Neuronal stem cell (in vitro differentiated cells): ENCODE measurements around the gene SUGP1.

ENCODE experiments used
- DNase-seq: peaks from one replicate; pipeline ENCODE4 v3.0.0-alpha.2; 2013; ENCODE audit warnings: low spot score
- H2AFZ ChIP-seq: one replicate; pipeline ENCODE4 v1.6.1; 2013; ENCODE audit warnings: mild to moderate bottlenecking, low read length, inconsistent platforms
- H2AK5ac ChIP-seq: 2 replicates; pipeline ENCODE4 v1.6.1; 2013; ENCODE audit warnings: low read depth, mild to moderate bottlenecking, inconsistent platforms, low read length, moderate library complexity, mixed read lengths
- H2BK120ac ChIP-seq: 2 replicates; pipeline ENCODE4 v1.6.1; 2013; ENCODE audit warnings: low read depth, mild to moderate bottlenecking, inconsistent platforms, low read length, moderate library complexity, mixed read lengths
- H2BK12ac ChIP-seq: one replicate; pipeline ENCODE4 v1.6.1; 2013; ENCODE audit warnings: low read length, inconsistent platforms
- H2BK15ac ChIP-seq: 2 replicates; pipeline ENCODE4 v1.6.1; 2013; ENCODE audit warnings: mild to moderate bottlenecking, low read length, inconsistent platforms, mixed read lengths
- H2BK5ac ChIP-seq: one replicate; pipeline ENCODE4 v1.6.1; 2013; ENCODE audit warnings: inconsistent platforms, mild to moderate bottlenecking, low read length, moderate library complexity
- H3K14ac ChIP-seq: one replicate; pipeline ENCODE4 v1.6.1; 2013; ENCODE audit warnings: low read length, inconsistent platforms
- H3K18ac ChIP-seq: 2 replicates; pipeline ENCODE4 v1.6.1; 2013; ENCODE audit warnings: low read length, inconsistent platforms
- H3K23ac ChIP-seq: 2 replicates; pipeline ENCODE4 v1.6.1; 2013; ENCODE audit warnings: low read depth, mild to moderate bottlenecking, mixed read lengths, low read length, inconsistent platforms; ENCODE audit not compliant: poor library complexity
- H3K27ac ChIP-seq: replicated peaks from 3 replicates; pipeline ENCODE4 v1.5.1; 2013; ENCODE audit warnings: low read length, inconsistent platforms
- H3K27me3 ChIP-seq, 3 experiments: 2 replicates each; pipeline ENCODE4 v1.6.1; 2013; ENCODE audit warnings: low read length in 3 of 3, mild to moderate bottlenecking in 2 of 3, inconsistent platforms in 1 of 3, low read depth in 1 of 3, mixed read lengths in 1 of 3, moderate library complexity in 1 of 3; ENCODE audit not compliant: control insufficient read depth in 3 of 3, insufficient read depth in 3 of 3
- H3K36me3 ChIP-seq, 2 donors: replicated peaks in 1 of 2; 2 replicates each; pipeline ENCODE4 v1.6.1; 2013; ENCODE audit warnings: low read length in 2 of 2; ENCODE audit not compliant: control insufficient read depth in 2 of 2, insufficient read depth in 2 of 2
- H3K4ac ChIP-seq: 2 replicates; pipeline ENCODE4 v1.6.1; 2013; ENCODE audit warnings: inconsistent platforms, mild to moderate bottlenecking, low read length, moderate library complexity
- H3K4me1 ChIP-seq, 2 donors: 1 replicate in 1 of 2; 2 replicates in 1 of 2; pipeline ENCODE4 v1.6.1; 2013; ENCODE audit warnings: low read length in 2 of 2, low read depth in 1 of 2; ENCODE audit not compliant: control insufficient read depth in 2 of 2, insufficient read depth in 1 of 2
- H3K4me2 ChIP-seq: one replicate; pipeline ENCODE4 v1.6.1; 2013; ENCODE audit warnings: mild to moderate bottlenecking, low read length, inconsistent platforms; ENCODE audit not compliant: insufficient read depth, poor library complexity, severe bottlenecking
- H3K4me3 ChIP-seq, 2 donors: 2 replicates each; pipeline ENCODE4 v1.5.1; 2013; ENCODE audit warnings: low read length in 2 of 2, mild to moderate bottlenecking in 2 of 2, inconsistent platforms in 1 of 2, moderate library complexity in 1 of 2
- H3K79me1 ChIP-seq: one replicate; pipeline ENCODE4 v1.6.1; 2013; ENCODE audit warnings: low read depth, mild to moderate bottlenecking, inconsistent platforms, low read length, moderate library complexity
- H3K9ac ChIP-seq: one replicate; pipeline ENCODE4 v1.6.1; 2013; ENCODE audit warnings: mild to moderate bottlenecking, low read depth, low read length, inconsistent platforms; ENCODE audit not compliant: poor library complexity
- H3K9me3 ChIP-seq, 2 donors: replicated peaks in 1 of 2; 2 replicates each; pipeline versions ENCODE3 to v1.6.1; 2013; ENCODE audit warnings: low read length in 2 of 2, mild to moderate bottlenecking in 2 of 2, inconsistent platforms in 1 of 2, low read depth in 1 of 2, mixed read lengths in 1 of 2, moderate library complexity in 1 of 2; ENCODE audit not compliant: control insufficient read depth in 2 of 2, insufficient read depth in 1 of 2
- H4K8ac ChIP-seq: one replicate; pipeline ENCODE4 v1.6.1; 2013; ENCODE audit warnings: low read depth, mild to moderate bottlenecking, inconsistent platforms, low read length, moderate library complexity
- H4K91ac ChIP-seq: one replicate; pipeline ENCODE4 v1.6.1; 2013; ENCODE audit warnings: low read length, low read depth, mild to moderate bottlenecking, inconsistent platforms; ENCODE audit not compliant: poor library complexity
- WGBS, 2 donors: extraction: QIAGEN DNeasy Blood & Tissue Kit; methylation state at CpG; one replicate each; pipeline ENCODE4 v1.1.7; 2013; ENCODE audit warnings: missing lambda C conversion rate in 2 of 2, mixed read lengths in 1 of 2; ENCODE audit not compliant: insufficient read length in 2 of 2, insufficient replicate concordance in 1 of 2; ENCODE audit errors: extremely low coverage in 2 of 2; 5-methylcytosine and 5-hydroxymethylcytosine counted together

Gene SUGP1

GRCh38 chr19:19239675-19240074 lies 80.6 kb downstream of the SUGP1 start:
- Histone ChIP-seq H3K9me3 (peaks cover 3 to 14% of the 10 kb centered on the region in 2 donors), H4K91ac (no peak overlapping the region), H4K8ac (no peak overlapping the region), H3K36me3 (peaks cover 0 to 33% of the 10 kb centered on the region in 2 donors), H2AK5ac (no peak overlapping the region), H3K4me3 (no peak overlapping the region), H3K4me1 (no peaks in the 10 kb centered on the region), H3K79me1 (no peaks in the 10 kb centered on the region), H2AFZ (no peak overlapping the region), H3K23ac (no peak overlapping the region), H3K14ac (no peak overlapping the region), H3K9ac (no peak overlapping the region), H2BK120ac (no peak overlapping the region), H3K27me3 (no peaks in the 10 kb centered on the region), H3K4ac (no peak overlapping the region), H2BK5ac (no peak overlapping the region), H3K4me2 (no peak overlapping the region), H2BK12ac (no peak overlapping the region), H2BK15ac (no peak overlapping the region), H3K27ac (no peak overlapping the region), H3K18ac (no peak overlapping the region)
- no peak for DNase-seq

GRCh38 chr19:19238126-19238894 lies 82.0 kb downstream of the SUGP1 start:
- Histone ChIP-seq H2BK120ac (no peak overlapping the region), H2BK5ac (no peak overlapping the region), H3K4ac (no peak overlapping the region), H3K27ac (no peak overlapping the region), H3K18ac (no peak overlapping the region), H4K91ac (no peak overlapping the region), H3K27me3 (no peaks in the 10 kb centered on the region), H2AK5ac (no peak overlapping the region), H4K8ac (no peak overlapping the region), H2BK12ac (no peak overlapping the region), H3K9me3 (peaks cover 7 to 26% of the 10 kb centered on the region in 2 donors), H3K79me1 (no peaks in the 10 kb centered on the region), H3K4me3 (no peak overlapping the region), H3K9ac (no peak overlapping the region), H3K36me3 (peaks cover 0 to 43% of the 10 kb centered on the region in 2 donors), H3K23ac (no peak overlapping the region), H3K4me1 (no peaks in the 10 kb centered on the region), H3K4me2 (no peak overlapping the region), H2BK15ac (no peak overlapping the region), H2AFZ (no peak overlapping the region), H3K14ac (no peak overlapping the region)
- no CpG with 5 or more reads among the region's 18 CpGs for WGBS, 2 donors
- DNase-seq = no peak

DNA sequence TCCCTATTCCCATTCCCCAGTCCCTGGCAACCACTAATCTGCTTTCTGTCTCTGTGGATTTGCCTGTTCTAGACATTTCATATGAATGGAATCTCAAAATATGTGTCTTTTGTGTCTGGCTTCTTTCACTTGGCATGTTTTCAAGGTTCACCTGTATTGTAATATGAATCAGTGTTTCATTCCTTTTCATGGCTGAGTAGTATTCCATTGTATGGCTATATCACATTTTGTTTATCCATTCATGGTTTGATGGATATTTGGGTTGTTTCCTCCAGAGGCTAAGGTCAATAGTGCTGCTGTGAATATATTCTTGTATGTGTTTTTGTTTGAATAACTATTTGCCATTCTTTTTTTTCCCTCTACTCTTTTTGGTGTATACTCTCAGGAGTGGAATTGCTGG lies 84.1 kb downstream of the SUGP1 start:
- H3K4me1 ChIP-seq = no peaks in the 10 kb centered on the region
- no peak overlapping the region for H3K23ac ChIP-seq
- H4K91ac ChIP-seq = no peak overlapping the region
- peaks cover 0 to 49% of the 10 kb centered on the region in 2 donors for H3K36me3 ChIP-seq
- DNase-seq = no peak
- H3K27me3 ChIP-seq = no peaks in the 10 kb centered on the region
- no peak overlapping the region for H3K4me2 ChIP-seq
- H2BK5ac ChIP-seq = no peak overlapping the region
- H2BK15ac ChIP-seq = no peak overlapping the region
- no peak overlapping the region for H3K27ac ChIP-seq
- H2BK12ac ChIP-seq = no peak overlapping the region
- no peak overlapping the region for H2BK120ac ChIP-seq
- H3K9me3 ChIP-seq = peaks cover 7 to 26% of the 10 kb centered on the region in 2 donors
- H2AFZ ChIP-seq = no peak overlapping the region
- H3K4ac ChIP-seq = no peak overlapping the region
- no peak overlapping the region for H3K9ac ChIP-seq
- no peak overlapping the region for H3K14ac ChIP-seq
- no peak overlapping the region for H3K18ac ChIP-seq
- no peak overlapping the region for H3K4me3 ChIP-seq
- H4K8ac ChIP-seq = no peak overlapping the region
- no peak overlapping the region for H2AK5ac ChIP-seq
- H3K79me1 ChIP-seq = no peaks in the 10 kb centered on the region

- Histone ChIP-seq H3K9me3 (peaks cover 7 to 26% of the 10 kb centered on the region in 2 donors), H3K4me3 (no peak overlapping the region), H3K18ac (no peak overlapping the region), H3K4me1 (no peaks in the 10 kb centered on the region), H2AFZ (no peak overlapping the region), H3K27me3 (no peaks in the 10 kb centered on the region), H3K27ac (no peak overlapping the region), H2BK15ac (no peak overlapping the region), H3K36me3 (peaks cover 0 to 43% of the 10 kb centered on the region in 2 donors), H3K4me2 (no peak overlapping the region), H2BK5ac (no peak overlapping the region), H4K91ac (no peak overlapping the region), H3K79me1 (no peaks in the 10 kb centered on the region), H2BK12ac (no peak overlapping the region), H3K4ac (no peak overlapping the region), H3K14ac (no peak overlapping the region), H2BK120ac (no peak overlapping the region), H3K9ac (no peak overlapping the region), H2AK5ac (no peak overlapping the region), H4K8ac (no peak overlapping the region), H3K23ac (no peak overlapping the region)
- WGBS, 2 donors = no CpG with 5 or more reads among the region's 2 CpGs
- no peak for DNase-seq
Measured at GRCh38 chr19:19234220-19234816, 86.0 kb downstream of the SUGP1 start.
